Activated CD4-positive, alpha-beta T cell treated with anti-CD3 and anti-CD28 coated beads, Interleukin-2, amount 50 U/mL, for 1 hour (primary cell): Measurements from ENCODE around the gene SLC10A2.
"Not testable (repeated sequence)": the region's sequence is repeated elsewhere in the genome, so short reads cannot be mapped to it uniquely, and the experiment has no call there.

Source experiments
- DNase-seq: peaks from one replicate; pipeline ENCODE4 v3.0.0-alpha.2; 2020

Gene SLC10A2

GRCh38 chr13:103066079-103066780 lies at the start of gene SLC10A2:
TSS of gene SLC10A2 (minus strand) at chr13:103066417. CDS start at chr13:103066249, 168 bp downstream.
- no peak for DNase-seq

GRCh38 chr13:103107580-103107979 lies 41.4 kb upstream of the SLC10A2 start:
- DNase-seq: no peak

- no peak for DNase-seq
These were observed 38.1 kb upstream of the SLC10A2 start for GRCh38 chr13:103104340-103104739.

- not testable (repeated sequence) for DNase-seq
These were observed 37.2 kb upstream of the SLC10A2 start for GRCh38 chr13:103103456-103103855.

GRCh38 chr13:103102482-103102881 lies 36.3 kb upstream of the SLC10A2 start:
- no peak for DNase-seq

- no peak for DNase-seq
These were observed 35.7 kb upstream of the SLC10A2 start for GRCh38 chr13:103101901-103102300.

- DNase-seq: no peak
These were observed 35.3 kb upstream of the SLC10A2 start for GRCh38 chr13:103101500-103101899.

GRCh38 chr13:103100830-103101229 lies 34.6 kb upstream of the SLC10A2 start:
- no peak for DNase-seq

GRCh38 chr13:103099722-103100293 lies 33.6 kb upstream of the SLC10A2 start:
- DNase-seq: no peak

GRCh38 chr13:103098535-103098934 lies 32.3 kb upstream of the SLC10A2 start:
- no peak for DNase-seq

GRCh38 chr13:103097366-103097928 lies 31.2 kb upstream of the SLC10A2 start:
- no peak for DNase-seq

GRCh38 chr13:103093649-103094048 lies 27.4 kb upstream of the SLC10A2 start:
- DNase-seq: not testable (repeated sequence)

GRCh38 chr13:103087275-103087674 lies 21.1 kb upstream of the SLC10A2 start:
- DNase-seq: no peak

- DNase-seq: no peak
These were observed 15.2 kb upstream of the SLC10A2 start for GRCh38 chr13:103081435-103081834.

GRCh38 chr13:103078158-103078557 lies 11.9 kb upstream of the SLC10A2 start:
- no peak for DNase-seq

- no peak for DNase-seq
These were observed 2.6 kb upstream of the SLC10A2 start for GRCh38 chr13:103068836-103069235.

GRCh38 chr13:103067751-103068555 lies 1.7 kb upstream of the SLC10A2 start:
- no peak for DNase-seq

GRCh38 chr13:103066781-103067345 lies 646 bp upstream of the SLC10A2 start:
- DNase-seq: no peak

GRCh38 chr13:103063376-103063775 lies 2.8 kb downstream of the SLC10A2 start:
- DNase-seq: no peak

GRCh38 chr13:103062079-103062478 lies 4.1 kb downstream of the SLC10A2 start:
- DNase-seq: no peak

GRCh38 chr13:103056008-103056407 lies 10.2 kb downstream of the SLC10A2 start:
- DNase-seq: no peak

- DNase-seq: no peak
These were observed 11.1 kb downstream of the SLC10A2 start for GRCh38 chr13:103055166-103055565.

GRCh38 chr13:103046676-103047075 lies 19.5 kb downstream of the SLC10A2 start:
- DNase-seq: no peak
